Esophagus squamous epithelium (tissue), 4 donors: ENCODE data around the gene CFAP52.

Experiments
- CTCF ChIP-seq, 6 experiments: fragments of 450-650 bp in 4 of 6; fragments of 200-600 bp in 2 of 6; sonication (generic) in 2 of 6; IDR thresholded peaks; one replicate each; pipeline ENCODE4 v1.5.1; 2016 to 2019; ENCODE audit warnings: antibody characterized with exemption in 6 of 6, mild to moderate bottlenecking in 4 of 6, moderate library complexity in 4 of 6
- POLR2A ChIP-seq, 4 donors: fragments of 450-650 bp; IDR thresholded peaks; one replicate each; pipeline ENCODE4 v1.6.1; 2017; ENCODE audit warnings: antibody characterized with exemption in 4 of 4, mild to moderate bottlenecking in 4 of 4, moderate library complexity in 3 of 4

GRCh38 chr17:9598661-9599060 lies 22.2 kb downstream of the CFAP52 start:
- TF ChIP-seq CTCF (IDR thresholded peaks at IDR 0.05) (no peak), POLR2A (IDR thresholded peaks at IDR 0.05) (no peak)
